MV-4-11 (cell line): Measurements from ENCODE around the gene RPS6KC1.
A peak's percentile ranks its signal among the peaks of the same experiment; 100 is the strongest.
"Not testable (repeated sequence)": the region's sequence is repeated elsewhere in the genome, so short reads cannot be mapped to it uniquely, and the experiment has no call there.

Experiments
- DNase-seq: peaks from one replicate; lab custom pipeline; 2025; lab: John Stamatoyannopoulos, UW

Gene RPS6KC1, protein sequence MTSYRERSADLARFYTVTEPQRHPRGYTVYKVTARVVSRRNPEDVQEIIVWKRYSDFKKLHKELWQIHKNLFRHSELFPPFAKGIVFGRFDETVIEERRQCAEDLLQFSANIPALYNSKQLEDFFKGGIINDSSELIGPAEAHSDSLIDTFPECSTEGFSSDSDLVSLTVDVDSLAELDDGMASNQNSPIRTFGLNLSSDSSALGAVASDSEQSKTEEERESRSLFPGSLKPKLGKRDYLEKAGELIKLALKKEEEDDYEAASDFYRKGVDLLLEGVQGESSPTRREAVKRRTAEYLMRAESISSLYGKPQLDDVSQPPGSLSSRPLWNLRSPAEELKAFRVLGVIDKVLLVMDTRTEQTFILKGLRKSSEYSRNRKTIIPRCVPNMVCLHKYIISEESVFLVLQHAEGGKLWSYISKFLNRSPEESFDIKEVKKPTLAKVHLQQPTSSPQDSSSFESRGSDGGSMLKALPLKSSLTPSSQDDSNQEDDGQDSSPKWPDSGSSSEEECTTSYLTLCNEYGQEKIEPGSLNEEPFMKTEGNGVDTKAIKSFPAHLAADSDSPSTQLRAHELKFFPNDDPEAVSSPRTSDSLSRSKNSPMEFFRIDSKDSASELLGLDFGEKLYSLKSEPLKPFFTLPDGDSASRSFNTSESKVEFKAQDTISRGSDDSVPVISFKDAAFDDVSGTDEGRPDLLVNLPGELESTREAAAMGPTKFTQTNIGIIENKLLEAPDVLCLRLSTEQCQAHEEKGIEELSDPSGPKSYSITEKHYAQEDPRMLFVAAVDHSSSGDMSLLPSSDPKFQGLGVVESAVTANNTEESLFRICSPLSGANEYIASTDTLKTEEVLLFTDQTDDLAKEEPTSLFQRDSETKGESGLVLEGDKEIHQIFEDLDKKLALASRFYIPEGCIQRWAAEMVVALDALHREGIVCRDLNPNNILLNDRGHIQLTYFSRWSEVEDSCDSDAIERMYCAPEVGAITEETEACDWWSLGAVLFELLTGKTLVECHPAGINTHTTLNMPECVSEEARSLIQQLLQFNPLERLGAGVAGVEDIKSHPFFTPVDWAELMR

GRCh38 chr1:213051127-213051880, at the start of gene RPS6KC1:
RPS6KC1 (plus strand) TSS chr1:213051241; CDS start chr1:213051405, 164 bp downstream.
- peak; percentile 93 for DNase-seq

- DNase-seq = no peak
Observed at GRCh38 chr1:213003256-213003655, 47.8 kb upstream of the RPS6KC1 start.

DNA sequence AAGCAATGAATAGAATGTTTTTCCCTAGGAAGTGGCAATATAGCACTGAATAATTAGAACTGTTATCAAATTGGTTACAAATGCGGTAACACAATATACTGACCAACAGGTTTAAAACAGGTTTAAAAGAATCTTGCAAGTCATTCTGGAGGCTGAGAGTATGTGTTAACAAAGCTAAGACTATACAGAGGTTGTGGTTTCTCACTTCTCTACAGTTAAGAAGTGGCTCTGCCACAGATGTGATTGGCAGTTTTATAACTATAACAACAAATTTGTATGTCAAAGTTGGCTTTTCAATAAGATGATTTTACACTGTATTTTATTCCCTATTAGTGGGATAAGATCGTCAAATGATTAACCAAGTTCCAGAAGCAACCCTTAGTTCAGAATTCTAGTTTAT, 42.5 kb upstream of the RPS6KC1 start:
- peak; percentile 64 for DNase-seq

- peak; percentile 36 for DNase-seq
Observed at GRCh38 chr1:213014642-213015041, 36.4 kb upstream of the RPS6KC1 start.

DNA sequence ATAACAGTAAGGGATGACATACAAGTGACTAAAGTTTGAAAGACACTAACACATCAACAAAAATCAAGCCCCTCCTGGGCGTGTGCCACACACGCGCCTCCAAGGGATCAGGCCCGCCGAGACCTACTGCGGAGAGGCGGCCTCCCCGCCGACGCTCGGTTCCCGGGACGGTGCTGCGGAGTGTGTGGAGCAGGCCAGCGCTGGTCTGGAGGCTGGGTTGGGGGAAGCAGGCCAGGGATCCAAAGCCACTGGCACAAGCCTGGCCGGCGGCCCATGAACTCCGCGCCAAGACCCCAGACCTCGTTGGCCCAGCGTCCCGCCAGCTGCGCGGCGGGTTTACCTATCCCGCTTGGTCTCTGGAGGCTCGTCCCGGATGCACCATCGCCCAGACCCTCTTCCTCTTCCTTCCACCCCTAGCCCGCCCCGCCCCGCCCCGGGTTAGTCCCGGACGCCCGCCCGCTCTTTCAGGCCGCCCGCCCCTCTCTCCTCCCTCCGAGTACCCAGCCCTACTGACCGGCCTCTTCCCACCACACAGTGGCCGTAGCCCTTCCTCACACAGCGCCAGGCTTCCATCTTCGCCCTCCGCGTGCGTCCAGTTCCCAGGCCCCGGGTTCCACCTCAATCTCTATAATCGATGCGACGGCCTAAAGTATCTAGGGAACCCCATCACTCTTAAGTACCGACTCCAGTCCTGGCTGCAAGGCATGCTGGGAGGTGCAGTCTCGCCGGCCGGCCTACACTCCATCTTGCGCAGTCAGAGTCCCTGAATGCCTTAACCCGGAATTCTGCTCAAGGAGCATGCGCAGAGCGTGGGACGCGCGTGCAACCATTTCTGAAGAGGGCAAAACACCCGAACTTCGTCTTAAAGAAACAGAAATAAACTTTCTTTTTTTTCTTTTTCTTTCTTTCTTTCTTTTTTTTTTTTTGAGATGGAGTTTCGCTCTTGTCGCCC, 35.7 kb upstream of the RPS6KC1 start, which contains the start of gene ANGEL2:
Gene ANGEL2, minus strand, starts transcription at position 769 of the 952 bp plus-strand sequence. Its CDS starts 196 bp downstream, at position 573.
- peak; percentile 97 for DNase-seq

GRCh38 chr1:213017447-213018273, 33.4 kb upstream of the RPS6KC1 start:
- DNase-seq = no peak

DNA sequence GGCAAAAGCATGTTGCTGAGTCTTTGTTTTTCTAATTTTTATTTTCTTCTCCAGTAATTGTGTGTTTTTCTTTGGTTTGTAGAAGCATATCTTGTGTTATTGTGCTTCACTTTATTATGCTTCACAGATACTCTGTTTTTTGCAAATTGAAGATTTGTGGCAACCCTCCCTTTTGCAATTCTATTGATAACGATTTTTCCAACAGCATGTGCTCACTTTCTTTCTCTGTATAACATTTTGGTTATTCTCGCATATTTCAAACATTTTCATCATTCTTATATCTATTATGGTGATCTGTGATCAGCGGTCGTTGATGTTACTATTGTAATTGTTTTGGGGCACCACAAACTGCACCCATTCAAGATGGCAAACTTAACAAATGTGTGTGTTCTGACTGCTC, 31.6 kb upstream of the RPS6KC1 start:
- no peak for DNase-seq

- DNase-seq = no peak
Observed at GRCh38 chr1:213020016-213020415, 31.0 kb upstream of the RPS6KC1 start.

- DNase-seq = not testable (repeated sequence)
Observed at GRCh38 chr1:213027024-213027423, 24.0 kb upstream of the RPS6KC1 start.

DNA sequence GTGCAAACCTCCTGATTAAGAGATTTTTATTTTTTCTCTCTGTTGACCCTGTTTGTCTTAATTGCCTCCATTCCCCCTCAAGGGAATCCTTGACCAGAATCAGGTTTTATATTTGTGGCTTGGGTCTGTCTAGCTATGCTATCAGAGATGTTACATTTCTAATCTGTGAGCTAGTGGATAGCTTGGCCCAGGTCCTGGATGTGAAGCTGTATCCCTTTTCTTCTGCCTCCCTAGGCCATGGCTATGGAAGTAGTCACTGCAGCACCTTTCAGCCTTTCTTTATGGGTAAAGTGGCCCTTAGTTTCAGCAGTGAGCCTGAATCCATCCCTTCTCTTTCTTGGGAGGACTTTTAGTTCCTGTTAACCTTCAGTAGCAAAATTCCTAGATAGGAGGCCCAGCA, 18.4 kb upstream of the RPS6KC1 start:
- no peak for DNase-seq

DNA sequence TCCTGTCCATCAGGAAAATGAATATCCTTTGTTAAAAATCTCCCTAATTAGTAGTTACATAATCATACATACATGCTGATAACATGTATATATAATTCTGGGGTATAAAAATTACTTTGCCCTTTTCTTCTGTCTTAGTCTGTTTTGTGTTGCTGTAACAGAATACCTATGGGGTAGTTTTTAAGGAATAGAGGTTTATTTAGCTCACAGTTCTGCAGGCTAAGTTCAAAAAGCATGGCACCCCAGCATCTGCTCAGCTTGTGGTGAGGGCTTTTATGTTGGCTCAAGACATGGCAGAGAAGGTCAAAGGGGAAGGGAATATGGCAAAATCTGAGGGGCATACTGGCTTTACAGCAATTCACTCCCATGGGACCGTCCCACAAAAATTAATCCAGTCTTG, 16.3 kb upstream of the RPS6KC1 start:
- no peak for DNase-seq

GRCh38 chr1:213035573-213035972, 15.5 kb upstream of the RPS6KC1 start:
- DNase-seq = no peak

- no peak for DNase-seq
Observed at GRCh38 chr1:213041443-213041842, 9.6 kb upstream of the RPS6KC1 start.

DNA sequence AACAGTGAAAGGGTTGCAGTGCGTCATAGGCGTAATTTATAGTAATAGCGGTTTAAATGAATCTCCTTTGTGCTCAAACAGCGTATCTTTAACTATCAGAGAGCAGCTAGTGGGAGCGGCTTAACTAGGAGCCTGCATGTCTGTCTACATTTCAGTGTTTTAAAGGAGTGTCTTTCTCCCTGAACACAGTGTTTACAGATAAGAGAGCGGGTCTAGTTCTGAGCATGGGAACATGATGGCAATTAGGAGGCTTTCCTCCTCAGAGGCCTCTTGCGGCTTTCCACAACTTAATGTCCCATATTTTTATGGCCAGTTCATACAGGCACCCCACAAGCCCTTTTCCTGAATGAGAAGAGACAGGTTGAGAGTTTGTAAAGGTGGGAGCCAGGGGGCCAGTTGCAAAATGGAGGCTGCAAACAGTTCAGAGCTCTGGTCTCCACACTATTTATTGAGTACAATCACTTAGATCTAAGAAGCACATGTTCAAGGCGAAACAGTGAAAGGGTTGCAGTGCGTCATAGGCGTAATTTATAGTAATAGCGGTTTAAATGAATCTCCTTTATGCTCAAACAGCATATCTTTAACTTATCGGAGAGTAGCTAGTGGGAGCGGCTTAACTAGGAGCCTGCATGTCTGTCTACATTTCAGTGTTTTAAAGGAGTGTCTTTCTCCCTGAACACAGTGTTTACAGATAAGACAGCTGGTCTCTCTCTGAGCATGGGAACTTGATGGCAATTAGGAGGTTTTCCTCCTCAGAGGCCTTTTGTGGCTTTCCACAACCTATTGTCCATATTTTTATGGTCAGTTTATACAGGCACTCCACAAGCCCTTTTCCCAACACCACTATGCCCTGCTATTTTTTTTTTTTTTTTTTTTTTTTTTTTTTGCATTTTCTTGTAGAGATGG, 5.5 kb upstream of the RPS6KC1 start:
- DNase-seq = not testable (repeated sequence)

DNA sequence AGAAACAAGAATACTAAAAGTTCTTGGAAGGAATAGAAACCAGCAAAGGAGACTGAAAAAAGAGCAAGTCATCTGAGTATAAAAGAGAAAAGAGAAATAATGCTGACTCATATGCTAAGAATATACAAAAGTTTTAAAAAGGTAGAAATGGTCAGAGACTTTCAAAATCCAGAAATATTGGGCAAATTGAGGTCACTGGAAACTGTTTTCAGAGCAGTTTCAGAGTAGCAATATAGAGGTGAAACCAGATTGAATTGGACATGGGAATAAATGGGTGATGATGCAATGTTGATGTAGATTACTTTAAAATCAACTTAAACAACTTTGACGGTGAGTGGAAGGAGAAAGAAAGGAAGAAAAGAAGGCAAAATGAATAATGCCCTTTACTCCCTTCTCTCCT, 1.8 kb upstream of the RPS6KC1 start:
- no peak for DNase-seq

- no peak for DNase-seq
Observed at GRCh38 chr1:213050745-213051126, 305 bp upstream of the RPS6KC1 start.

DNA sequence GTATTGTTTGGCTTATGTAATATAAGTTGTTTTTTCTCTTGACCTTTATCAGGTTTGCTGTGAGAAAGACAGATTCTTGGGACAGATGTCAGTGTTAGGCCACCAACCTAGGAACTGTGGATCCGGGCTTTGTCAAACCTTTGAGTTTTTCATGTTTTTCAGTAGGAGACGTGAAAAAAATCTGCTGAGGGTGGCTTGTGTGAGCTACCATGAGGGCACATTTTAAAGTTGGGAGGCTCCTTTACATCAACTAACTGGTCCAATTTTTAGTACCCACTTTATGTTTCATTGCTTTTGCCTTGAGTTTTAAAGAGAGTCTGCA, 801 bp downstream of the RPS6KC1 start:
- DNase-seq = no peak

DNA sequence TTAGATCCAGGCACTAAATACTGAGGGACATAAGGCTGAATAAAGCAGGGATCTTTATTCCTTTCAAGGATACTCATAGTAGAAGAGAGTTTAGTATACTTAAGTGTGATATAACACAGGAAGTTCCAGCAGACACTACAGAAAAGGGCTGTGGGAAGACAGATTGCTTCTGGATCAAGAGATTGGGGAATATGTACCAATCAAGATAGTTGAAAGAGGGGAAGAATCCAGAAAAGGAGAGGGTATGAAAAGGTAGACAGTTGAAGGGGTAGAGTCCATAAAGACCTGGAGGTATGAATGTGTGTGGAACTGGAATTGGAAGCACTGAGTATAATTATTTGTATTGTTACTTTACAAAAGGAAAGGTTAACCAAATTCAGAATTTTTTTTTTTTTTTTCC, 2.4 kb downstream of the RPS6KC1 start:
- no peak for DNase-seq

DNA sequence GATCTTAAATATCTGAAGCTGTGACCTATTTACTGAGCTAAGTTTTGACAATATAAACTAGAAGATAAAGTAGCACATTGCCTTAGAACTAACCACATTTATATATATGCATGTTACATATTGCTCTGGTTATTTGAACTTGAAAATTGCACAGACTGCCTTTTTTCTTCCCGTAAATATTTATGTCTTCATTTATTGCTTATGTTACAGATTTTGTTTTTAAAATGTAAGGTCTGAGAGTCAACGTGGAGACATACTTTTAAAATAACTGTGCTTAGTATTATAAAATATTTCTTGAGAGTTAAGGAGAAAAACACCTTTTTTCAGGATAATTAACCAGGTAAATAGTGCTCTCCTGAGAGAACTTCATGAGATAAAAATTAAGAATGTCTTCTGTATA, 3.1 kb downstream of the RPS6KC1 start:
- no peak for DNase-seq
